NCI-H1092 treated with DMSO at 0.1 percent for 48 hours (cell line): Measurements from ENCODE around the gene CABLES2.
A peak's percentile ranks its signal among the peaks of the same experiment; 100 is the strongest.

Source experiments
- DNase-seq: peaks from one replicate; lab custom pipeline; 2025; lab: John Stamatoyannopoulos, UW

The CABLES2 gene

DNA sequence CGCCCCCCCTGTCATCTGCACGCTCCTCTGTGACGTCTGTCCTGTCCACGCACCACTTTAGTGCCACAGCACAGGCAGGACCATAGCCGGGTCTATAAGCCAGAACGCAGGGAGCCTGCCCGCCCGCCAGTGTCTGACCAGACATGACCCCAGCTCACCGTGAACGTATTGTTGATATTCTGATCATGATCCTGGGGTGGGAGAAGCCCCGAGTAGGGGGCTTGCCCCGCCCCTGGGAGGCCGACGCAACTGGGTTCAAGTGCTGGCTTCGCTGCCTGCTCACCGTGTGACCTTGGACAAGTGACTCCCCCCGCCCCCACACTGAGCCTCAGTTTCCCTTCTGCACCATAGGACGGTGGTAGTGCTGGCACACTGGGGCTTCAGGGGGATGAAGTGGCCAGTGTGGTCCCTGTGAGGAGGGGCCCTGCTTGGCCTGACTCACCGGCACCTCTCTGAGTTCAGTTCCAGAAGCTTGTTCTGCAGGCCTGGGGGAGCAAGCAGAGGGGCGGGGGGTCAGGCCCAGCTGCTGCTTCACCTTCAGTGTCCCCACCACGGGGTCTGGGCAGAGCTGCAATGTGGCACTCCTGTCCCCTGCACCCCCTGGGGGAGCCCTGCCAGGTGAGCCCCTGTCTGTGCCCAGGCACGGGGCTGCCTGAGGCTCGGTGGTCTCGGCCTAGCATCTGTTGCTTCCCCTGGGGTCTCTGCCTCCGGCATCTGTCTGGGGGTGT is 11.1 kb upstream of the CABLES2 start:
- no peak for DNase-seq

DNA sequence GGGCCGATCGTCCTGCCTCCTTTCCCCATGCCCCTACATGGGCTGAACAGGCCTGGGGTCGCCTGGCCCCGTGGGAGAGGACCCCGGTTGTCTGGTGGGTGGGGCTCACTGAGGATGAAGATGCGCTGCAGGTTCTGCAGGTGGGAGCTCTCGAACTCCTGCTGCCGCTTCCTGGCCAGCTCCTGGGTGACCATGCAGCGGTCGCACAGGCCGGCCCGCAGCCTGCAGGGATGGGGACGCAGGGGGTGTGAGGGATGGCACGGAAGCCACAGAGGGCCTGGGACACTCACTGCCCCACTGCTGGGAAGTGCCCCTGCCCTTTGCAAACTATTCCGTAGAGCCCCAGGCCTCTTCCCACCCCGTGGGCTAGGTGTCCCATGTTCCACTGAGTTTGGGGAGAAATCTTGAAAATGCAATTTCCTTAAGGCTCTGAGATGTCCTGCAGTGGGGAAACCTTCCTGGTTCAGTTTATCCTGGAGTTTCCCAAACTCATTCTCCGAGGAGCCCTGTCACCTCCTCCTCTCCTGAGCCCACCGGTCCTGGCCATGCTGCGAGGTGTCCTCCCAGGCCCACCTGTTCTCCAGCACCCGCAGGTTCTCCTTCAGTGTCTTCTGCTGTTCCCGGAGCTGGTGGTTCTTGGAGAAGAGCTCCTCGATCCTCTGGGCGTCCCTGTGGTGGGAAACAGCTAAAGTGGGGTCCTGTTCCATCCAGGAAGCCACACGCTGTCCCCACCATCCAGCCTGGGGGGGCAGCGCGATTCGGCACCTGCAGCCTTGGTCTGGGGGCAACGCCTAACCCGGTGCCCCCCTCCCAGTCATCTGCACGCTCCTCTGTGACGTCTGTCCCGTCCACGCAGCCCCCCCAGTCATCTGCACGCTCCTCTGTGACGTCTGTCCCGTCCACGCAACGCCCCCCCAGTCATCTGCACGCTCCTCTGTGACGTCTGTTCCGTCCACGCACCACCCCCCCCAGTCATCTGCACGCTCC is 9.9 kb upstream of the CABLES2 start:
- no peak for DNase-seq

DNA sequence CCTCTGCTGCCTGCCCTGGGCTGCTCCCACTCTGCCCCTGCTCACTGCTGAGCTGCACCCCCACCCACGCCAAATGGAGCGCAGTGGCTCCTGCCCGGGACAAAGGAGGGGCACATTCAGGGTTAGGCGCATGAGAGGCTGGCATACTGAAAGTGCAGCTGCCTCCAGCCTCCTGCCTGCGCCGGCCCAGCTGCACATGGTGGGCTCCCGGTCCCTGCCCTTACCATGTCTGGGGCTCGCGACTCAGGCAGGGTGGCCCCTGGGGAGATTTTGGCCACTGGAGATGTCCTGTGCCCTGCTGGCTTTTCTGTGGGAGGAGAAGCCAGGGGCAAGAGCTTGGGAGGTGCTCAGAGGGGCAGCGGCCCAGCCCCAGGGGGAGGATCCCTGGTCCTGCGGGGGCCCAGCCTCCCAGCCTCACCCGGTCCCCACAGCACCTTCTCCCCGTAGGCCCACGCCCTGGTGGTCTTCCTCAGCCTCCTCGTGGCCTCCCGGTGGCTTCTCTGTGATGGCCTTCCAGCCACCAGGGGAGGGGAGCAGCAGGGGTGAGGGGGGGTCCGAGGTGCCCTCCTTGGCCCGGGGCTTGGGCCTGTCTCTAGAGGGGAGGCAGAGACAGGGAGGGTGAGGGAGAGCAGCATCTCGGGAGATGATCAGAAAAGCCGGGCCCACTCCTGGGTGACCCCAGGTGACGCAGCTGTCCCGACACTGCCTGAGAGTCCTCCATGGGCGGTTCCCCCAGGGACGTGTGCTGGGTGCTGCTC is 8.4 kb upstream of the CABLES2 start:
- DNase-seq, result no peak

DNA sequence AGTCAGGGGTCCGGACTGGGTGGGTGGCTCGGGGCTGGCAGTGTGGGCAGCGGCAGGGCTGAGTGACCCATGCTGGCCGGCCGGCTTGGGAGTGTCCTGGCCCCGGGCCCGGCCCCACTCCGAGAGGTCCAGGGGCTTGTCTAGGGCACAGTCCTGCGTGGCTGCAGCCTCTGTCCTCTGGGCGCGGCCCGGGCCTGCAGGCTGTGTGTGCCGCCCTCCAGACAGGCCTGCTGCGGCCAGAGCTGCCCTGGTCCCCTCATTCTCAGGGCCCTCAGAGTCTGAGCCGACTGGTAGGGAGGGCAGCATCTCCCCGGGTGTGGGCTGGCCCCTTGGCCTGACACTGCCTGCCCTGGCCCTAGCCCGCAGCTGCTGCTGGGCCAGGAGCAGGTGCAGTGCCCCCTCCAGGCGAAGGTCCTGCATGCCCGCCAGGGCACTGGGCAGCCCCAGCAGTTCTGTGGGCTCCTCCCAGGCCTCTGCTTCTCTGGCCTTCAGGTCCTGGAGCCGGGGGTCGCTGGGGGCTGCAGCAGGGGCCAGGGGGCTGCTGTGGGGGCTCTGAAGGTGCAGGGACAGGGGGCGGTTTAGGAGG is 6.9 kb upstream of the CABLES2 start:
- DNase-seq, result no peak

DNA sequence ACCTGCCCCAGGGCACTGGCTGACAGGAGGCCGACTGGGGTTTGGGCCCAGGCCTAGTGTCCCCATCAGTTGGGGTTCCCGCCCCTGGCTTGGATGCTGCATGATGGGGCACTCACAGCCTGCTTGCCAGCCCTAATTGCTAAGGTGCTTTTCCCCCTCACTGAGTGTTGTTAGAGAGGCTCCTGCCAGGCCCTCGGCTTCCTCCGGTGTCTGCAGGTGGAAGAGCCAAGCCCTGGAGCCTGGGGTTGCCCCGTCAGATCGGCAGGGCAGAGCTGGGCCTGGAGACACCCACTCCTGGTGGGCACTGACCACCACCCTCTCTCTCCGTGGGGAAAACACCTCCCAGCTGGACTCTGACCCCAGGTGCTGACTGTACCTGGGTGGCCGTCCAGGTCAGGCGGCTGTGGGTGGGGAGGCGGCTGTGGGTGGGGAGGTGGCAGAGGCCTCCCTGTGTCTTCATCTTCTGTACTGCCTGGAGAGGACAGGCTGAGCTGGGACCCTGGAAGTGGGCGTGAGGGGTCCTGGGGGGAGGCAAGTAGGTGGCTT is 6.0 kb upstream of the CABLES2 start:
- no peak for DNase-seq

DNA sequence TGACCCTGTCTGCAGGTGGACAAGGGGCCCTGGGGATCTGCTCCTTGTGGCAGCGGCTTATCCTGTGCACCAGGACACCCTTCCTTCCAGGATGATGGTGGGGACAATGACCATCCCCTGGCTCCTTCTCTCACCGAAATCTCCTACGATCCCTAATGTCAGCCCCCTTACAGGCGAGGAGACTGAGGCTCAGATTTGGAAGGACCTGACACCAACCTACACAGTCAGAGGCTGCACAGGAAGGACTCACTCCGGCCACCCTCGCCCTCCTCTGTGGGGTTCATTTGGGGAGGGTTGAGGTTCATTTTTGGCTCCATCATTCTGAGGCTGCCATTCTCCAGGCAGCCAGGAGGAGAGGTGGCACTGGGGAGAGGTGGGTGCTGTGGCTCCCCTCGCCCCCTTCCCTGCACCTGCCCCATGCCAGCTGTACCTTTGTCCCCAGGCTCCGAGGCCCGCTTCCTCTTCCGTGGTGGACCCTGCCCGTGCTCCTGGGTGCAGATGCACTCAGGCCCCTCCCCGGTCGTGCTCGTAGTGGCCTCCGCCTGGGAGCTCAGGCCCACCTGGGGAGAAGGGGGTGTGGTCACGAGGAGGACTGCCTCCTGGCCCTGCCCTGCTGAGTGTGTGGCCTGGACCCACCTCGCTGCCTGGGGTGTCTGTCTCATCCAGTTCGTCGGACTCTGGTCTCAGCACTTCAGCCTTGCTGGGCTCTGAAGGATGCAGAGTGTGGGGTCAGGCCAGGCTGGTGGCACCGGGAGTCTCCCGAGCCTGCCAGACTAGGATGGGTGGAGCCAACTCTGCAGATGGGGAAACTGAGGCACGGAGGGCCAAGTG is 5.3 kb upstream of the CABLES2 start:
- no peak for DNase-seq

DNA sequence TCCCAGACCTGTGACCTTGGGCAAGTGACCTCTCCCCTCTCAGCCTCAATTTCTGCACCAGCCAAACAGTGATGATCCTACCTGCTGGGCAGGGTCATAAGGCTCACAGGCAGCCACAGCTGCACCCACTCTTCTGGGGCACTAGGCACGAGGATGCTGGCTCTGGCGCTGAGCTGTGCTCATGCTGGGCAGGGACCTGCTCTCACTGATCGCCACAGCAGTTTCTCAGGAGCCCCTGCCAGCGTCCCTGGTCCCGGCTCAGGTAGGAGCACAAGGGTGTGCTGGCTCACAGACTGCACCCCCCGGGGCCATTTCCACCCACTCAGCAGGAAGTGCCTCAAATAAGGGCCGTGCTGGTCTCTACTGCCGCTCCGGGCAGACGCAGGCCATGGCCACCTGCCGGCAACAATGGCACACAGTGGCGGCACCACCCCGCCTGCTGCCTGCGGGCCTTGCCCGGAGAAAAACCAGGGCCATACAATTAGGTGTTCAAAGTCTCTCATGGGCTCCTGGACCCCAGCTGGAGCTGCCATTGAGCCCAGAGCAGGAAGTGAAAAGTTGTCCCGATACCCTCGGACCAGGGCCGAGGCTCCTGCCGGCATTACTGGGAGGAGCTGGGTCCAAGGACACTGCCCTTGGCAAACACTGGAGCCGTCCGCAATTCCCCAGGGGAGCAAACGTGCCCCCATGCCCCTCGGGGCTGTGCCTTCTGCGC is 4.6 kb upstream of the CABLES2 start:
- peak; percentile 5 for DNase-seq

DNA sequence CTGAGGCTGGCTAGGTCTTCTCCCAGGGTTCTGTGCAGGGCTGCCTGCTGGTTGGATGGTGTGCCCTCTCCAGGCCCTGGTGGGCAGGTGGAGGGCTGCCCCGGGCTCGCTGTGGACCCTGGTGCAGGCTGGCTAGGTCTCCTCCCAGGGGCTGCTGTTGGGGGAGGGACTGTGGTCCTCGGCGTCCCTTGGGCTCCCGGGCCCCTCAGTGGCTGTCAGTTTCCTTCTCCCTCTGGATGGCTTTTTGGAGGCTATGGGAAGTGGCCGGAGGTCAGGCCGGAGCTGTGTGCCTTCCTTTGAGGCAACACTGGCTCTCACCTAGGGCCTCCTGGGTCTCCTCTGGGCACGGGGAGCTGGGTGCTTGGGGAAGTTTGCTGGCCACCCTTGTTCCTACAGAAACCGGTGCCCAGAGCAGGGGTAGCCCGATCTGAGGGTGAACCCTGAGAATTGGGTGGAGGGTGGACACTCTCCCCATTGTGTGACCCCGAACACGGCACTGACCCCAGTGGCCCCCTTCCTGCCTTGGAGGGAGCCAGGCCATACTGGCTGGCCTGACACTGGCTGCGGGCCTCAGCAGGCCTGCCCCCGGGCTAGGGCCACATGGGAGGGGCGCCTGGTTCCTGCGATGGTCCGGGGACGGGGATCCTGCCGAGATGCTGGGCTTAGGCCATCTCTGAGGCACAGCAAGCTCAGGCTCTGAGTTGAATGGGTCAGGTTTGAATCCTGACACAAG is 3.8 kb upstream of the CABLES2 start:
- no peak for DNase-seq

DNA sequence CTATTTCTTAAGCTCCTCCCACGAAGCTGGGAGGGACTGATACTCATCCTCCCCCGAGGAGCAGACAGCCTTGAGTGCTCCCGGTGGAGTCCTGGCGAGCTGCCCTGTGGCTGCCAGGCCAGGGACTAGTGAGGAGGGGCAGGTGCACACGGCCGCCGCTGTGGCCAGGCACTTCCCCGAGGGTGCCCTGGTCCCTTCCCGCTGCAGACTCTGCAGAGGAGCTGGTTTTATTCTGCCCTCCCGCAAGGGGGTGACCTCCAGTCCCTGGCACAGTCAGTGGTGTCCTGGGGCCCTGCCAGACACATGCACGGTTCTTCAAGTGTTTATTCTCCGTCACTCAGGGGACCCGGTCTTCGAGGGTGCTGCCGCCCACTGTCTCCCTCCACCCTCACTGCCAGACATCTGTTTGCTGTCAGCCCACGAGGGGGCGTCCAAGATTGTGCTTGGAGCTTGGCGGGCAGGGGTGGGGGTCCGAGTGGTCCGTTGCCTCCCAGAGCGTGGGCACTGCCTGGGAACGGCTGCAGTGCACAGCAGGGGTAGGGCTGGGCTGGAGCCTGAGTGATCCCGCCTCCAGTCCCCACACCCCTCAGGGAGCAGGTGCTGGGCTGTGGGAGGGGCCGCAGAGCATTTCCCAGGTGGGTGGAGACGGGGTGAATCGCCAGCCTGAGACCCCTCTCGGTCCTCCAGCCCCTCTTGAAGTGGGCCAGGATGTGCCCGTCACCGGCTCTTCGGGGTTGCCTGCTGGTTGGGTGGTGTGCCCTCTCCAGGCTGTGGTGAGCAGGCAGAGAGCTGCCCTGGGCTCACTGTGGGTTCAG is 3.1 kb upstream of the CABLES2 start:
- peak; percentile 88 for DNase-seq

DNA sequence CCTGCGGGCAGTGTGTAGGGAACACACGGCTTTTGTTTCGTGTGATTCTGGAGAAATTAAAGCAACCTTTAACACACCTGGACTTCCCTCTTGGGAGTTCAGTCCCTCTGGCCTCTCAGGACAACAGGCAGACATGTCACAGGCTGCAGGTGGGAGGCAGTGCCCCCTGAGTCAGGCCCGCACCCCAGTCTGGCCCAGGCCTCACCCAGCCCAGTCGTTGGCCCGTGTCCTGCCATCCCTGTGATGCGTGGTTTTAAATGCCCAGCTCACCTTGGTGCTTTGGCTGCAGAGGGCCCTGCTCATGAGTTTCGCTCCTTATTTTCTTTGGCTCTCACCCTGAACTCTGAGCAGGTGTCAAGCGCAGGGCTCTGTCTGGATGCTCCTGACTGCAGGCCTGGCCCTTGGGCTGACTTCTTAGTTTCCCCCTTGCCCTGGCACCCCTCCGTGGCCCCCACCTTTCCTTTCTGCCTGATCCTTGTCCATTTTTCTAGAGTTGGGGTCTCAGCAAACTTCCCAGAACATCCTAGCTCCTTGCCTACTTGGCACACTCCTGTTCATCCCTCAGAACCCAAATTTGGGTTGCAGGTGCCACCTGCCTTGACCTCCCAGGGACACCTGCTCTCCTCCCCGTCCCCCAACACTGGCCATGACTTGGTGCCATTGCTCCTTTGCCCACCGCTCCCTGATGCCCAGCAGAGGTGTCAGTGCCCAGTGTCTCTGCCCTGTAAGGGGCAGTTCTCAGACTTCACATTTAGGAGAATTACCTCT is 2.2 kb upstream of the CABLES2 start:
- DNase-seq, result no peak

DNA sequence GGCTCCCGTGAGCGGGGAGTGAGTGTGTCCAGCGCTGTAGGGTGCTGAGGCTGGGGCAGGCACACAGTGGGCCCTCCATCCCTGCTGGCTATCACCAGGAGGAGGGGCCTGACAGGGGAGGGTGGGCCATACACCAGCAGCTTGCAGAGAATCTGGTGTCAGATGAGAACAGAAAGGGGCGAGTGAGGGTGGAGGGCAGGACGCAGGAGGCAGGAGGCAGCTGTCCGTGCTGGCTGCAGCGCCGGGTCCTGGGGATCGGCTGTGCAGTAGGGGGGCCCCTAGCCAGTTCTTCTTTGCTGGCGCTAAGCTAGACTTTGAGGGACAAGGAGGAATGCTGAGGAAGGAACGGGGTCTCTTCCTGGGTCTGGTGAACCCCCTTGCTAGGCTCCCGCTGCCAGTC is 1.6 kb upstream of the CABLES2 start:
- DNase-seq, result no peak

DNA sequence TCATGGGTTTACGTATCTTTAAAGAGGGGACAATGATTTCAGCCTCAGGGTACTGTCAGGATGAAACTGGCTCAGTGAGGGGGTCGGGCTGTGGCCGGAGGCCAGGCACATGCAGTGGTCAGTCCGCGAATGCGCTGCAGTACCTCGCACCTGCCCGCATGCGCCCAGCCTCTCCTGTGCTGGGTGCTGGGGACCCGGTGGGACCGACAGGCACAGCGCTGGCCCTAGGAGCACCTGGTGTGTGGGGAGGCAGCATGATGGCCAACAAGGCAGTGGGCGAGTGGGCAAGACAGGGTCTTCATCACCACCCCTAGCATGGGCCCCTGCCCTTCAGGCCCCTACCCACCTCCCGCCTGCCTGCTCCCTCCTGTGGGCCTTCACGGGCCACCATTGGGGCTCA is 970 bp upstream of the CABLES2 start:
- no peak for DNase-seq

DNA sequence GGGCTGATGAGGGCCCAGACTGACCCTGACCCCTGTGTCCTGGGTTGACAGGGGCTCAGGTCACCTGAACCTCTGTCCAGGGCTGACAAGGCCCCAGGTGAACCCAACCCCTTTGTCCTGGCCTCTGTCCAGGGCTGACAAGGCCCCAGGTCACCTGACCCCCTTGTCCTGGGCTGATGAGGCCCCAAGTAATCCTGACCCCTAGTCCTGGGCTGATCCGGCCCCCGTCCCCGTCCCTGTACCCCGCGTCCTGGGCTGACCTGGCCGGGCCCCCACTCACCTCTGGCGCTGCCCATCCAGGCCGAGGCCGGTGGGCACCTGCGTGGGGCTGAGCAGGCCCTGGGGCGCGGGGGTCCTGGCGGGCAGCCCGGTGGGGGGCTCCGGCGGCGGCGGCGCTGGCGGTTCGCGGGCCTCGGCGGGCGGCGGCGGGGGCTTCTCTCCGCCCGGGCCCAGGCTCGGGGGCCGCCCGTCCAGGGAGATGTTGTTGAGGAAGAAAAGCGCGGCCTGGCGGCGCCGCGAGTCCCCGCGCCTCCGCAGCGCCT is 379 bp downstream of the CABLES2 start:
- DNase-seq, result no peak

DNA sequence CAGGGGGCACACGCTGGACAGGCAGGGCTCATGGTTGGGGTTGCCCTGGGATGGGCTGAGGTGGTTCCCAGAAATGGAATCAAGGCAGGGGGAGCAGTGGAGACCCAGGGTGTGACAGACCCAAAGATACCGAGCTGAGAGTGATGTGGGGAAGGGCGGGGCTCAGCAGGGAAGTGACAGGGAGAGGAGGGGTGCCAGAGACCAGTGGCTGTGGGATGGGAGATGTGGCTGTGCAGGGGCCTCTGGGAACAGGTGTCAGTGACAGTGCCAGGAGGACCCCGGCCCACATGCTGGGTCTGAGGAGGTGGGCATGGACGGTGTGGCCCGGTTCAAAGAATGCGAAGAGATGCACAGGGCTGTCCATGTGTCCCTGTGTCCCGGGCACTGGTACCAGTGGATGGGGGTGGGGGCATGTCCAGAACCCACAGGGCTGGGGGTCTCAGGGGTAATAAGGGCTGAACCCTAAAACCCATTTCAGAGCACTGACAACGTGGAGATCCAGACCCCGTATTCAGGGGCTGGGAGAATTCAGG is 1.0 kb downstream of the CABLES2 start:
- no peak for DNase-seq

DNA sequence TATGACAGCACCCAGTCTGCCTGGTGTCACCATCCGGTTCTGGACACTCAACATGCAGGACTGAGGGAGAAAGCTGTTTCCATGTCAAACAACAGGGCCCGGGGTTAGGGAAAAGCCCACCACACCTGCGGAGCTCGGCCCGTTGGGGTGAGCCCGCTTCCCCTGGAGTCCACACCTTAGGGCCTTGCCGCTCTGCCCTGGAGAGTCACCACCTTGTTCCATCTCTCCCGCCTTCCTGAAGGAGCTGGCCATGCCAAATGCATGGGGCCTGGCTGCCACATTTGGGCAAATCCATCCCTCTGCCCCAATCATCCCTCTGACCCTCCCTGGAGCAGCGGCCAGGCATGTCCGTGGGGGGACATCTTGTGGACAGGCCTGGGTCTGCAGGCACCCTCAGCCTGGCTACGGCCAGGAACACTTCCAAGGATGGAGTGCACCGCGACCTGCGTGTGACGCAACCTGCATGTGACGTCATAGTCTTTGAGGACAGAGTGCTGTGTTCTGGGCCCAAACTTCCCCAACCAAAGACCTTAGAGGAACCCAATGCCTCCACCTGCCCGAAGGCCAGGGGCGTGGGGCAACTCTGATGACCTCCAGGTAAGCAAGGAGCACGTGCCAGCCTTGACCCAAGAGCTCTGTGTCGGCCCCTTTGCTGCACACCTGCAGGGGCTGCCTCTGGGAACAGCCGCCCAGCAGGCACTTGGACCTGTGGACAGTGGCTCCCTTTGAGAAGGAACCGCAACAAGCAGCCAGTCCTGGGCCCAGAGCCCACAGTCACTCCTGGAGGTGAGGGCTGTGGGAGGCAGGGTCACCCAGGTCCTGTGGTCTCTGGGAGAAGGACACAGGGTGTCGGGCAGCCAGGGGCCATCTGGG is 1.7 kb downstream of the CABLES2 start:
- no peak for DNase-seq

DNA sequence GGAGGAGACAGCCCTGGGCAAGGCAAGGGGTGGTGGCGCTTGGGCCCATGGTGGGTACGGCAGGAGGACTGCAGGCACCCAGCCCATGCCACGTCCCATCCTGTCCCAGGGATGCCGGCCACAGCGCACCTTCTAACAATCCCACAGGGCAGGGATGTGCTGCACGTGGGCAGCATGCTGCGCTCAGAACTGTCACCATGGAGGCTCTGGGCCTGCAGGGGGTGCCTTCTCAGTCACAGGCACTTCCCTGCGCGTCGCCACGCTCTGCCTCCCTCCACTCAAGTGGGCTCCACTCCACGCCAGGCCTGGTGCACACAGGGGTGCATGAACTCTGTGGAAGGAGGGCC is 2.4 kb downstream of the CABLES2 start:
- no peak for DNase-seq
